Thyroid gland (tissue), 4 donors: ENCODE data around the gene DOK6.

Source experiments
- POLR2A ChIP-seq, 2 donors: fragments of 450-650 bp; IDR thresholded peaks; one replicate each; pipeline ENCODE4 v1.6.1; 2017; ENCODE audit warnings: antibody characterized with exemption in 2 of 2, mild to moderate bottlenecking in 2 of 2, moderate library complexity in 1 of 2
- TF ChIP-seq, protein P1 (sequence below), 6 experiments: fragments of 200-600 bp in 3 of 6; fragments of 450-650 bp in 3 of 6; sonication (generic) in 3 of 6; IDR thresholded peaks; one replicate each; pipeline ENCODE4 v1.5.1; 2016 to 2019; ENCODE audit warnings: antibody characterized with exemption in 6 of 6, mild to moderate bottlenecking in 2 of 6, inconsistent platforms in 1 of 6, moderate library complexity in 1 of 6

DNA sequence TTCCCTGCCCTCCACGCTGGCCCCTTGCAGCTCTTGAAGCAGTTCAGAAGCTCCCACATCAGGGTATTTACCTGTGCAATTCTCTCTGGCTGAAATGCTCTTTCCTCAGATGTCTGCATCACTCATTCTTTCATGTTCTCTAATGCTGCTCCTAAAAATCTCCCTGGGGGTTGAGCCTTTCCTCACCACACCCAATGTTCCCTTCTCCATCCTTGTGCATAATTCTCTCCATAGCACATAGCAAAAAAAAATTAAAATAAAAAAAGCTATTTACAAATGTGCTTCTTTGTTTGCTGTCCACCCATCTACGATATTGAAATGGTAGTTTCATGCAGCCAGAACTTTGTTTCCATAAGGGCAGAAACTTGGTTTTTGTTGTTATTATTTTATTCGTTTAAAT, 155.5 kb downstream of the DOK6 start:
- TF ChIP-seq, protein P1, sequence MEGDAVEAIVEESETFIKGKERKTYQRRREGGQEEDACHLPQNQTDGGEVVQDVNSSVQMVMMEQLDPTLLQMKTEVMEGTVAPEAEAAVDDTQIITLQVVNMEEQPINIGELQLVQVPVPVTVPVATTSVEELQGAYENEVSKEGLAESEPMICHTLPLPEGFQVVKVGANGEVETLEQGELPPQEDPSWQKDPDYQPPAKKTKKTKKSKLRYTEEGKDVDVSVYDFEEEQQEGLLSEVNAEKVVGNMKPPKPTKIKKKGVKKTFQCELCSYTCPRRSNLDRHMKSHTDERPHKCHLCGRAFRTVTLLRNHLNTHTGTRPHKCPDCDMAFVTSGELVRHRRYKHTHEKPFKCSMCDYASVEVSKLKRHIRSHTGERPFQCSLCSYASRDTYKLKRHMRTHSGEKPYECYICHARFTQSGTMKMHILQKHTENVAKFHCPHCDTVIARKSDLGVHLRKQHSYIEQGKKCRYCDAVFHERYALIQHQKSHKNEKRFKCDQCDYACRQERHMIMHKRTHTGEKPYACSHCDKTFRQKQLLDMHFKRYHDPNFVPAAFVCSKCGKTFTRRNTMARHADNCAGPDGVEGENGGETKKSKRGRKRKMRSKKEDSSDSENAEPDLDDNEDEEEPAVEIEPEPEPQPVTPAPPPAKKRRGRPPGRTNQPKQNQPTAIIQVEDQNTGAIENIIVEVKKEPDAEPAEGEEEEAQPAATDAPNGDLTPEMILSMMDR (IDR thresholded peaks at IDR 0.05): no peak
- no peak for TF ChIP-seq POLR2A (IDR thresholded peaks at IDR 0.05)
